Measurements from ENCODE around the gene FOXJ1. TPM values are rescaled to one million over a fixed set of nuclear protein-coding genes. Genes with fewer than 3 reads are reported as not detected.
A peak's percentile ranks its signal among the peaks of the same experiment; 100 is the strongest.

The FOXJ1 gene
- total and polyA plus RNA-seq, 2 of the 13 experiments (the other 11 are each of a cell fraction or from before 2014, with no cell fraction given), result 0.98 to 1.6 TPM

- TF ChIP-seq ZNF788 (CRISPR knock-in tag; IDR thresholded peaks at IDR 0.05; ENCODE audit: borderline replicate concordance) (peak; percentile 0; the same call in 1 of the 2 replicates), ZNF879 (CRISPR knock-in tag; IDR thresholded peaks at IDR 0.05) (no peak), ZBTB38 (CRISPR knock-in tag; IDR thresholded peaks at IDR 0.05) (no peak), ZNF446 (CRISPR knock-in tag; IDR thresholded peaks at IDR 0.05) (no peak; the same call in 1 of the 2 replicates), ATAD3A (CRISPR knock-in tag; IDR thresholded peaks at IDR 0.05) (no peak), IRF1 (CRISPR knock-in tag; IDR thresholded peaks at IDR 0.05; ENCODE audit: low read depth) (no peak), CREB3 (CRISPR knock-in tag; IDR thresholded peaks at IDR 0.05) (no peak), ZNF577 (CRISPR knock-in tag; IDR thresholded peaks at IDR 0.05; ENCODE audit: borderline replicate concordance, low read depth) (no peak), THRA (CRISPR knock-in tag; IDR thresholded peaks at IDR 0.05; ENCODE audit: borderline replicate concordance) (peak; percentile 9; the same call in 1 of the 2 replicates), ZNF619 (CRISPR knock-in tag; IDR thresholded peaks at IDR 0.05) (no peak; the same call in 1 of the 2 replicates), ZNF703 (CRISPR knock-in tag; IDR thresholded peaks at IDR 0.05; ENCODE audit: borderline replicate concordance) (peak; percentile 77; the same call in 1 of the 2 replicates), U2AF1 (optimal IDR thresholded peaks at IDR 0.05; ENCODE audit: low read depth, low read length) (peak; percentile 39), ZNF367 (CRISPR knock-in tag; IDR thresholded peaks at IDR 0.05; ENCODE audit: borderline replicate concordance) (no peak), HDAC6 (IDR thresholded peaks at IDR 0.05; ENCODE audit: low read depth, low read length) (no peak), TBL1XR1 (IDR thresholded peaks at IDR 0.05; ENCODE audit: borderline replicate concordance, low read length, partially characterized antibody) (peak; percentile 28), ZNF12 (CRISPR knock-in tag; IDR thresholded peaks at IDR 0.05) (peak; percentile 36; the same call in 1 of the 2 replicates), HOMEZ (CRISPR knock-in tag; IDR thresholded peaks at IDR 0.05; ENCODE audit: low read depth) (peak; percentile 66; the same call in 1 of the 2 replicates), ZEB1 (IDR thresholded peaks at IDR 0.05; ENCODE audit: insufficient replicate concordance, low read depth) (no peak), ZNF710 (CRISPR knock-in tag; IDR thresholded peaks at IDR 0.05; ENCODE audit: borderline replicate concordance) (peak; percentile 22; the same call in 1 of the 2 replicates), TFAP4 (IDR thresholded peaks at IDR 0.05; ENCODE audit: borderline replicate concordance, low read depth) (no peak), ZNF589 (CRISPR knock-in tag; conservative IDR thresholded peaks at IDR 0.05) (no peak; the same call in 1 of the 2 replicates)
These were observed 37.5 kb downstream of the FOXJ1 start, which contains the start of gene EXOC7 (continued) for GRCh38 chr17:76103274-76104139.
